K562 (cell line): Measurements from ENCODE around the gene WWP2.

Experiments used
- FOXM1 ChIP-seq, 2 experiments: fragments of 450-650 bp in 1 of 2; sonication (generic) in 1 of 2; formaldehyde crosslinking in 1 of 2; IDR thresholded peaks; 2 replicates each; pipeline versions ENCODE4 v1.6.1 to v1.9.0; 2017 to 2022; ENCODE audit warnings: low read depth in 2 of 2, mild to moderate bottlenecking in 2 of 2, missing genetic modification reagents in 1 of 2, moderate library complexity in 1 of 2
- SP1 ChIP-seq: sonication (generic); formaldehyde crosslinking; IDR thresholded peaks from 2 replicates; pipeline ENCODE4 v1.8.1; 2022; ENCODE audit warnings: mild to moderate bottlenecking, missing genetic modification reagents

DNA sequence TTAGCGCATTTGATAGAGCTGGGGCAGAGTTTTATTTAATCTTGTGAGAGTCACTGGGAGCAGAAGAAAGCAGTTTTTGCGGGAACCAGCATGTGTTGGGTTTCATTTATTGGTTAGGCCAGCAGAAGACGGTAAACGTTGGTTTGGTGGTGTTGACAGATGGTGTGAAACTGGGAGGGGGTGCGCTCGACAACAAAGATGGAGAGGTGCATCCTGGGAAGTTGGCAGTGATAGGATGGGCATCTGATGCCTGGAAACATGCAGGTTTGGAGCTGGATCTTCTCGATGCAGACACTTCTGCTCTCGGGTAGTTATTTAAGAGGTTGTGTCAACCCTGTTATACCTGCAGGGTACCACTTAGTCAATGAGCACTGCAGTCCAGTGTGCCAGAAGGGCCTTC, 164.1 kb downstream of the WWP2 start:
- TF ChIP-seq SP1 (no peak), FOXM1 (IDR thresholded peaks at IDR 0.05; ENCODE audit: low read depth) (no peak), FOXM1 (CRISPR knock-in tag; IDR thresholded peaks at IDR 0.05; ENCODE audit: low read depth) (no peak)
